HG03460 (cell line): ENCODE results near the gene AKT1S1.

Experiments used
- ATAC-seq: cut with Tn5 transposase; IDR thresholded peaks from one replicate; pipeline ENCODE4 v1.9.1; 2021; ENCODE audit not compliant: unreplicated experiment

Gene AKT1S1

DNA sequence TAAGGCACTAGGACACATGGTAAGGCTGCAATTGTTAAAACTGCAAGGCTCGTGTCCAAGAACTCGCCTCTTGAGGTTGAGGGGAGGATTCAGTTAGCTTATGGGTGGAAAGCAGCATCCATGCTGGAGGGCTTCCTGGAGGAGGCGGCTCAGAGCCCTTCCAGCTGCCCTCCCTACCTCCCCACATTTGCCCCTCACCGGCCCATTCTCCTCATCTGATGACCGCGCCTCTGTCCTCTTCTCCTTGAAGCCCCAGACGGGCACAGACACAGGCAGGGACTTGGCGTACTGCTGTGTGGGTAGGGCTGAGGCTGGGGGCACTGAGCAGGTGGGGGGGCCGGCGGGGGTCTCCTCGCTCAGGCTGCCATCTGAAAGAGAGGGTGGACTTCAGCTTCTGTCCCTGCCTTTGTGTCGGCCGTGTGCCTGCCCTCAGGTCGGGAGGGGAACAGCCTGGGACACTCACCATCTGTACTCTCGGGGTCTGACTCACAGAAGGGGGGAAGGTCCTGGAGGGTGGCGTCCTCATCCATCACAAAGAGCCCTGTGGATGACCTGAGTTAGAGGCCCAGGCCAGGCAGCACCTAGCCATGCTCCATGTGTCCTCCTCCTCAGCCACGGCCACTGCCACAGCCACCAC lies 5.7 kb downstream of the AKT1S1 start:
- ATAC-seq, result no peak

DNA sequence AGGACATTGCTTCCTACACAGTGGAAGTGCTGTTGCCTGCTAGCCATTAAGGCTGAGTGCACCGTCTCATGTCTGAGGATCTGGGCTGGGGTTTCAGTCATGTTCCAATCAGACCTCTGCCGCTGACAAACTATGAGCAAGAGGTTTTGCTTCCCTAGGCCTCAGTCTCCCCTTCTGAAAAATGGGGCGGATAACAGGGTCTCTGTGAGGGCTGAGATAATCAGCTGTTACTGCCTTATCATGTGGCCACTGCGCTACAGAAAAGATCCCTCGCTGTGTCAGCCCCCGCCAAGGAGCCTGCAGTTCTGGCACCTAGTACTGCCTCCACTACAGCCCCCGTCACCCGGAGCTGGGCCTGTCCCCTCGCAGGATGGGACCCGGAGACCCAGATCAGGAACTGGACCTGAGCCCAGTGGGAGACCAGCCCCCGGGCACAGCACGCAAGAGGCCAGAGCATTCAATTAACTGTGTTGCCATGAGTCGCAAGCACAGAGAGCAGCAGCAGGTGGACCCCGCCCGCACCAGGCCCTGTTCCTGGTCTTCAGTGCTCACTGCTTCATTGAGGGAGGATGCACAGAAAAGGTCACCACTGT lies 6.8 kb downstream of the AKT1S1 start:
- no peak for ATAC-seq

- ATAC-seq, result peak; percentile 65
These were observed 7.5 kb downstream of the AKT1S1 start for GRCh38 chr19:49869484-49870308.

DNA sequence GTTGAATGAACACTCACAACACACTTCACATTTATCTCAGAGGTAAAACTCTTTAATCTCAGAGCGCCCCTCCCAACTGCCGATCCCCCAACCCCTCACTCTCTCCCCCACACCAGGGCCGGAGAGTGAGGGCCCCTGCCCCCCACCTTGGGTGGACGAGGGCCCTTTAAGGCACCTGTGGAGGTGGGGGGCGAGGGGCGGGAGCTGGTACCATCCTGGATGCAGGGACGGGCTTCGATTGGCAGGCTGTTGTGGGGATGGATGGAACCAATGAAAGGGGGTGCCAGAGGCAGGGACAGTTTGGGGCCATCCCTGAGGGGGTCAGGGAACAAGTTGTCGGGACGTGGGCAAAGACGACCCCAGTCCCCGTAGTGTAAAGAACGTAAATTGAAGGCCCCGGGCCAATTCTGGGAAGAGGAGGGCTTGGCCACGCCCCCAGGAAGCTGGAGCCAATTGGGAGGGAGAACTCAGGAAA lies 8.1 kb downstream of the AKT1S1 start:
- ATAC-seq, result peak; percentile 16

DNA sequence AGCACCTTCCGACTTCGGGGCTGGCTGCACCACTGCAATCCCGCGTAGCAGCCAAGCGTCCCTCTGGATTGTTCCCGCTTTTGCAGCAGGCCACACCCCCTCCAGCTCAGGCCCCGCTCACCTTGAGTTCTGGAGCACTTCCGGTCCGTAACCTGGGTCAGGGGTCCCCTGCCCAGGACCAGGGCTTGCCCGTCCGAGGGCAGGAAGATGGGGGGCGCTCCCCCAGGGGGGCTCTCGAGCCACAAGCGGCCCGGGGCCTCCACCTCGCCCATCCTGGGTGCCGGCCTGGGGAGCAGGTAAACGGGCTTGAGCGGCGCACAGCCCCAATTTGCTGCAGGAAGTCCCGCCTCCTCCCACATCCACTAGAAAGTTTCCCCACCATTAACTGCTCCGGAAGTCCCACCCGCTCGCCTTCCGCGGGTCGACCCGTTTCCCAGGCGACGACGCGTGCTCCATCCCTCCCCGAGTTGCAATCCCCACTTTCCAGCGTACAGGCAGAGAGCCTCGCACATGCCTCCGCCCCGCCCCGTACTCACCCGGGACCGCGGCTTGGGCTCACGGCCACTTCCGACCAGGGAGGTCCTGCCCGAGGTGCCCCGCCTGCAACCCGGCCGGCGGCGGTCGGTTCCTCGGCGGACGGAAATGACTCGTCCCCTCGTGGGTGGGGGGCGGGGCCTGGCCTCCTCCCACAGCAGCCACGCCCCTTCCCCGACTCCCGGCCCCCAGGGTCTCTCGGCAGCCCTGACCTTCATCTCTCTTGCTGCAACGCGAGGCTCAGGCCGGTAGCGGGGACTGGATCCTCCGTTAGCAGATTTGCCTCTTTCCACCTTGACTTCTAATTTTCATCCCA lies 10.0 kb downstream of the AKT1S1 start, which contains the start of gene PNKP:
Gene PNKP (minus strand): TSS at position 644 of the 850 bp plus-strand sequence. CDS start 372 bp downstream, at position 272.
- peak; percentile 34 for ATAC-seq

GRCh38 chr19:49864890-49865289 lies 12.3 kb downstream of the AKT1S1 start:
- no peak for ATAC-seq

DNA sequence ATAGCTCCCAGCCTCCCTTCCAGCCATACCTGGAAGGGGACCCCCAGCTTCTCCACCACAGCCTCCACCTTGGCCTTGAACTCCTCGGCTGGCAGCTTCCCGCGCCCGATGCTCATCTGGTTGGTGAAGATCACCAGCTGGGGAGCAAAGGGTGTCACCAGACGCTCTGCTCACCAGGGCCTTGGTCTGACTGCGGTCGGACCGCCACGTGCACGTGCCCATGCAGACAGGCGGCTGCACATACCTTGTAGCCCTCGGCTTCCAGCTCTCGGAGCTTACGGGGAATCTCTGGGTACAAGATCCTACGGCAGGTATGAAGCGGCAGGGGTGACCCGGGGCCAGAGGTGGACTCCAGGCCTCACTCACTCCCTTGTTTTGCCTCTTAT lies 13.2 kb downstream of the AKT1S1 start:
- ATAC-seq, result no peak

- ATAC-seq, result no peak
These were observed 13.8 kb downstream of the AKT1S1 start for GRCh38 chr19:49863254-49863934.

GRCh38 chr19:49862391-49863253 lies 14.5 kb downstream of the AKT1S1 start:
- ATAC-seq, result no peak

DNA sequence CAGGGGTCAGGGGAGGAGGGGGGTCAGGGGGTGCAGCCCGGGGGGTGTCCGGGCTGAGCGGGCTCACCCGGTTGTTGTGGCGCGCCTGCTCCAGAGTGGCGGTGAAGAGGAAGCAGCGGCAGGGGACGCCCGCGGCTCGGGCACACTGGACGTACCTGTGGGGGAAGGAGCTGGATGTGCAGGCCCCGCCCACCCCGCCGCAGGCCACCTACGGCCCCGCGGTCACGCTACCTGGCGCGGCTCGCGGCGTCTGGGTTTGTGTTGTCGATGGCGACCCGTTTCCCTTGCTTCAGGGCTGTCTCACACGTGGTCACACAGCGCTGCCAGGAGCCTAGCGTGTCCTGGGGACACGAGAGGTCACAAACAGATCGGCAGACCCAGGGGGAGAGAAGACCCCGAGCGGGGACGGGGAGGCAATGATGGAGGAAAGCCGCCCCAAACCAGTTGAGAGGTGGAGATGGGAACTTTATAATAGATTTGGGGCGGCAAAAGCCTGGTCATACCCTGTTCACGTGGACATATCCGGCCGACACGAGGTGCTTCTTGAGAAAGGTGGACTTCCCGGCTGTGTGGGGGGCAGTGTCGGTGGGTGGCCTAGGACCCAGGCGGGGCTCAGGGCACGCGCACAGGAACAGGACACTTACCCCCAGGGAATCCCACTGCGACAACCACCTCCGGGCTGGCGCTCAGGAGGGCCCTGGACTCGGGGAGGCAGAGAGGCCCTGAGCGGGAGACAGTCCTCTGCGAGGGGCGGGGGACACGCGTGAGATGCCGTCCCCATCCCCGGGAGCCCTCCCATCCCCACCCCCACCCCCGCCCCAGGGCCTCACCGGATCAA lies 15.4 kb downstream of the AKT1S1 start:
- ATAC-seq, result no peak

DNA sequence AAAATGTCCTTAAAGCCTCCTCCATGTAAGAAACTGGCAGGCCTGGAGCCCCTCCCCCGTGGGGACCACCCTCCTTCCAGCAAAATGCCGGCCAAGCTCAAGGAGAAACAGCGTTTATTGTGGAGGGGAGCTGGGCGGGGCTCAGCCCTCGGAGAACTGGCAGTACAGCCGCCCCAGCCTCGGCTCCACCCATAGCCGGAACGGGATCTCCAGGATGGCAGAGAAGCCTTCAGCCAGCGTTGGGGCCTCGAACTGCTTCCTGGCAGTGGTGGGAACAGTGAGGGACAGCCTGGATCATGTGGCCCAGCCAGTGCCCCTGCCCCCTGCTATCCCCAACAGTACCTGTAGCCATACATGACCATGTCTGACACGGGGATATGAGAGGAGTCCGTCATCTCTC lies 16.0 kb downstream of the AKT1S1 start:
- ATAC-seq, result no peak

- ATAC-seq, result no peak
These were observed 16.6 kb downstream of the AKT1S1 start for GRCh38 chr19:49860336-49861102.

GRCh38 chr19:49859682-49860335 lies 17.3 kb downstream of the AKT1S1 start:
- no peak for ATAC-seq

GRCh38 chr19:49858088-49858985 lies 18.8 kb downstream of the AKT1S1 start:
- no peak for ATAC-seq

GRCh38 chr19:49857838-49858087 lies 19.4 kb downstream of the AKT1S1 start:
- ATAC-seq, result no peak

- no peak for ATAC-seq
These were observed 19.9 kb downstream of the AKT1S1 start for GRCh38 chr19:49857061-49857837.
